ENCODE results near the gene ZNF18.
A peak's percentile ranks its signal among the peaks of the same experiment; 100 is the strongest.
"Not testable (repeated sequence)": the region's sequence is repeated elsewhere in the genome, so short reads cannot be mapped to it uniquely, and the experiment has no call there.

Gene ZNF18

GRCh38 chr17:11981862-11982261 lies 15.4 kb downstream of the ZNF18 start:
- DNase-seq, result no peak

GRCh38 chr17:11980813-11981212 lies 16.5 kb downstream of the ZNF18 start:
- no peak for DNase-seq

- no peak for DNase-seq
Measured at GRCh38 chr17:11979795-11980194, 17.5 kb downstream of the ZNF18 start.

- not testable (repeated sequence) for DNase-seq
Measured at GRCh38 chr17:11972741-11973140, 24.5 kb downstream of the ZNF18 start.

- no peak for DNase-seq
Measured at GRCh38 chr17:11969565-11969964, 27.7 kb downstream of the ZNF18 start.

- no peak for DNase-seq
Measured at GRCh38 chr17:11954936-11955335, 42.3 kb downstream of the ZNF18 start.

- DNase-seq, result no peak
Measured at GRCh38 chr17:11953924-11954323, 43.4 kb downstream of the ZNF18 start.

GRCh38 chr17:11952610-11953009 lies 44.7 kb downstream of the ZNF18 start:
- no peak for DNase-seq

GRCh38 chr17:11950771-11951519 lies 46.3 kb downstream of the ZNF18 start:
- DNase-seq, result no peak

GRCh38 chr17:11949571-11949970 lies 47.7 kb downstream of the ZNF18 start:
- DNase-seq, result not testable (repeated sequence)

- DNase-seq, result peak in 1 of 2 experiments; percentile 52
Measured at GRCh38 chr17:11948789-11949188, 48.5 kb downstream of the ZNF18 start.

GRCh38 chr17:11944587-11944986 lies 52.7 kb downstream of the ZNF18 start:
- no peak for DNase-seq

- DNase-seq, result no peak
Measured at GRCh38 chr17:11943759-11944347, 53.4 kb downstream of the ZNF18 start.

- DNase-seq, result not testable (repeated sequence)
Measured at GRCh38 chr17:11943086-11943485, 54.2 kb downstream of the ZNF18 start.

GRCh38 chr17:11940904-11941303 lies 56.4 kb downstream of the ZNF18 start:
- DNase-seq, result no peak

GRCh38 chr17:11935734-11936406 lies 61.4 kb downstream of the ZNF18 start:
- peak in 1 of 2 experiments; percentile 39 for DNase-seq

GRCh38 chr17:11932337-11932898 lies 64.9 kb downstream of the ZNF18 start:
- no peak for DNase-seq

- DNase-seq, result no peak
Measured at GRCh38 chr17:11928436-11928835, 68.8 kb downstream of the ZNF18 start.

Data from NCI-H446 (cell line).